NCI-H1417 treated with DMSO at 0.1 percent for 48 hours (cell line): Measurements from ENCODE around the gene GGA2.
"Not testable (repeated sequence)": the region's sequence is repeated elsewhere in the genome, so short reads cannot be mapped to it uniquely, and the experiment has no call there.

Experiments
- DNase-seq: peaks from one replicate; lab custom pipeline; 2025; lab: John Stamatoyannopoulos, UW

GGA2 gene

GRCh38 chr16:23523876-23524385 lies 13.6 kb upstream of the GGA2 start:
- no peak for DNase-seq

- DNase-seq: no peak
These were observed 13.0 kb upstream of the GGA2 start for GRCh38 chr16:23523321-23523720.

GRCh38 chr16:23521965-23522364 lies 11.7 kb upstream of the GGA2 start:
- DNase-seq: no peak

GRCh38 chr16:23521037-23521743 lies 10.9 kb upstream of the GGA2 start:
- DNase-seq: no peak

- DNase-seq: no peak
These were observed 10.2 kb upstream of the GGA2 start for GRCh38 chr16:23520500-23520899.

- no peak for DNase-seq
These were observed 9.0 kb upstream of the GGA2 start for GRCh38 chr16:23519282-23519681.

- DNase-seq: no peak
These were observed 8.2 kb upstream of the GGA2 start for GRCh38 chr16:23518435-23518891.

- DNase-seq: no peak
These were observed 6.3 kb upstream of the GGA2 start for GRCh38 chr16:23516366-23517137.

GRCh38 chr16:23515881-23516280 lies 5.6 kb upstream of the GGA2 start:
- DNase-seq: no peak

- no peak for DNase-seq
These were observed 4.3 kb upstream of the GGA2 start for GRCh38 chr16:23514381-23515152.

- no peak for DNase-seq
These were observed 1.9 kb upstream of the GGA2 start for GRCh38 chr16:23512168-23512695.

GRCh38 chr16:23511731-23512130 lies 1.4 kb upstream of the GGA2 start:
- DNase-seq: no peak

- not testable (repeated sequence) for DNase-seq
These were observed 599 bp upstream of the GGA2 start for GRCh38 chr16:23510915-23511270.

GRCh38 chr16:23509782-23510163 lies 521 bp downstream of the GGA2 start:
- DNase-seq: no peak

GRCh38 chr16:23509441-23509754 lies 896 bp downstream of the GGA2 start:
- DNase-seq: no peak

GRCh38 chr16:23508589-23509440 lies 1.5 kb downstream of the GGA2 start:
- no peak for DNase-seq

- no peak for DNase-seq
These were observed 3.7 kb downstream of the GGA2 start for GRCh38 chr16:23506606-23506994.

- DNase-seq: no peak
These were observed 4.4 kb downstream of the GGA2 start for GRCh38 chr16:23505671-23506605.

GRCh38 chr16:23505180-23505665 lies 5.1 kb downstream of the GGA2 start:
- DNase-seq: no peak

- DNase-seq: no peak
These were observed 5.7 kb downstream of the GGA2 start for GRCh38 chr16:23504453-23505179.
